GM23248 (cell line): ENCODE data around the gene MAP4K2. TPM values are rescaled to one million over a fixed set of nuclear protein-coding genes. Genes with fewer than 3 reads are reported as not detected.

Experiments
- DNase-seq: peaks from one replicate; pipeline ENCODE4 v3.0.0-alpha.2; 2015
- H2AFZ ChIP-seq: fragments of 200-600 bp; sonication (generic); 2 replicates; pipeline ENCODE4 v1.6.1; 2016; ENCODE audit warnings: antibody characterized with exemption
- H3F3A ChIP-seq: fragments of 200-600 bp; sonication (generic); 2 replicates; pipeline ENCODE4 v1.6.1; 2016; ENCODE audit warnings: mild to moderate bottlenecking, antibody characterized with exemption, mixed run types; ENCODE audit not compliant: insufficient read depth
- H3K27ac ChIP-seq: fragments of 200-600 bp; sonication (generic); 2 replicates; pipeline ENCODE4 v1.5.1; 2016; ENCODE audit warnings: mild to moderate bottlenecking
- H3K27me3 ChIP-seq: fragments of 200-600 bp; sonication (generic); replicated peaks from 2 replicates; pipeline ENCODE4 v1.6.1; 2016; ENCODE audit warnings: mild to moderate bottlenecking; ENCODE audit not compliant: insufficient read depth
- H3K36me3 ChIP-seq: fragments of 200-600 bp; sonication (generic); 2 replicates; pipeline ENCODE4 v1.6.1; 2016; ENCODE audit warnings: low read depth, mild to moderate bottlenecking
- H3K4me1 ChIP-seq: fragments of 200-600 bp; sonication (generic); 2 replicates; pipeline ENCODE4 v1.6.1; 2016; ENCODE audit warnings: mild to moderate bottlenecking; ENCODE audit not compliant: insufficient read depth
- H3K4me2 ChIP-seq: fragments of 200-600 bp; sonication (generic); one replicate; pipeline ENCODE4 v1.6.1; 2016; ENCODE audit warnings: mild to moderate bottlenecking; ENCODE audit not compliant: unreplicated experiment
- H3K4me3 ChIP-seq: fragments of 200-600 bp; sonication (generic); 2 replicates; pipeline ENCODE4 v1.5.1; 2016; ENCODE audit warnings: mild to moderate bottlenecking
- H3K79me2 ChIP-seq: fragments of 200-600 bp; sonication (generic); 2 replicates; pipeline ENCODE4 v1.6.1; 2016; ENCODE audit warnings: mild to moderate bottlenecking; ENCODE audit not compliant: insufficient read depth
- H3K9ac ChIP-seq: fragments of 200-600 bp; sonication (generic); 2 replicates; pipeline ENCODE4 v1.6.1; 2016; ENCODE audit warnings: mild to moderate bottlenecking
- H3K9me2 ChIP-seq: fragments of 200-600 bp; sonication (generic); 2 replicates; pipeline ENCODE4 v1.6.1; 2016; ENCODE audit warnings: mixed run types, mild to moderate bottlenecking, moderate library complexity; ENCODE audit not compliant: insufficient read depth
- H3K9me3 ChIP-seq: fragments of 200-600 bp; sonication (generic); one replicate; pipeline ENCODE4 v1.6.1; 2017; ENCODE audit warnings: low read depth
- H4K20me1 ChIP-seq: fragments of 200-600 bp; sonication (generic); 2 replicates; pipeline ENCODE4 v1.6.0; 2016; ENCODE audit not compliant: insufficient read depth
- EZH2 ChIP-seq: fragments of 200-600 bp; sonication (generic); IDR thresholded peaks from 2 replicates; pipeline ENCODE4 v1.6.1; 2018; ENCODE audit warnings: antibody characterized with exemption, mild to moderate bottlenecking; ENCODE audit not compliant: insufficient read depth, poor library complexity, severe bottlenecking
- EZH2phosphoT487 ChIP-seq: fragments of 200-600 bp; sonication (generic); IDR thresholded peaks from 2 replicates; pipeline ENCODE4 v1.6.1; 2018; ENCODE audit warnings: antibody characterized with exemption, moderate library complexity, mild to moderate bottlenecking, low read depth; ENCODE audit not compliant: insufficient read depth
- WGBS, 2 experiments: methylation state at CpG; one replicate each; pipeline ENCODE4 v1.1.6; 2015 to 2017; ENCODE audit warnings: low lambda C conversion rate in 2 of 2, low coverage in 1 of 2; ENCODE audit errors: missing lambda C conversion rate in 2 of 2; 5-methylcytosine and 5-hydroxymethylcytosine counted together
- in situ Hi-C: fragments of 300-500 bp; cut with MboI; formaldehyde crosslinking; loops from 2 replicates; pipeline ENCODE4 v1.15.0; 2020
- polyA plus RNA-seq: library from polyadenylated mRNA; unstranded; fragments of >200 nt; fragmentation: Nextera tagmentation; extraction: Ambion mirVana; gene quantifications from 2 replicates; pipeline ENCODE4 v1.2.1, GENCODE V29; 2016
- total RNA-seq: library from RNA; depleted of rRNA; stranded (reverse); fragments of >200 nt; shearing (Covaris generic); gene quantifications from 2 replicates; pipeline ENCODE4 v1.2.3, GENCODE V29; 2014

The MAP4K2 gene
- total and polyA plus RNA-seq, 2 experiments from 2014 or later = 6.2 to 18.2 TPM

DNA sequence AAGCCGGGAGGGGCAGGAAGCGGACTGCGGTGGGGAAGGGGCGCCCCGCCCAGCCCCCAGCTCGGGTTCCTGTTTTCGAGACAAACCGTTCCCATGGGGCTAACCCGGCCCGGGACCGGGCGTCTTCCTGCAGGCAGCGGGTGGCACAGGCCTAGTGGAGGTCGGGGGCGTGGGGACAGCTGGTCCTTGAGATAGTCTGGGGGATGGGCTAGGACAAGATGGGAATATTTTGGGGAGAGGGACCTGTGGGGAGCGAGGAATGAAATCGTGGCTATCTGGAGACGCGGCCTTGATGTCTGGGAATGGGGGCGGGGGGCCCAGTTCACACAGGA lies 57.9 kb downstream of the MAP4K2 start:
- in situ Hi-C loops = no loop called here
- Histone ChIP-seq H3K9me2 (no peaks in the 10 kb centered on the region), H3K27me3 (peaks cover 32% of the 10 kb centered on the region), H3K36me3 (no peaks in the 10 kb centered on the region), H3K9me3 (no peaks in the 10 kb centered on the region), H3K27ac (no peak overlapping the region), H3K4me1 (peaks cover 21% of the 10 kb centered on the region), H3K4me3 (no peak overlapping the region), H3K4me2 (peak overlapping the region; percentile 32), H2AFZ (peak overlapping the region; percentile 10; the same call in 1 of the 2 replicates), H3K9ac (no peak overlapping the region), H3F3A (peaks cover 19% of the 10 kb centered on the region), H4K20me1 (no peaks in the 10 kb centered on the region), H3K79me2 (no peaks in the 10 kb centered on the region)
- WGBS, 2 experiments = 2% methylated on average over 14 to 20 of the region's 20 CpGs
- TF ChIP-seq EZH2 (peak; percentile 94), EZH2phosphoT487 (0 out of 2 replicates have a peak, but pooled peaks have one; percentile 67)
- DNase-seq = no peak

DNA sequence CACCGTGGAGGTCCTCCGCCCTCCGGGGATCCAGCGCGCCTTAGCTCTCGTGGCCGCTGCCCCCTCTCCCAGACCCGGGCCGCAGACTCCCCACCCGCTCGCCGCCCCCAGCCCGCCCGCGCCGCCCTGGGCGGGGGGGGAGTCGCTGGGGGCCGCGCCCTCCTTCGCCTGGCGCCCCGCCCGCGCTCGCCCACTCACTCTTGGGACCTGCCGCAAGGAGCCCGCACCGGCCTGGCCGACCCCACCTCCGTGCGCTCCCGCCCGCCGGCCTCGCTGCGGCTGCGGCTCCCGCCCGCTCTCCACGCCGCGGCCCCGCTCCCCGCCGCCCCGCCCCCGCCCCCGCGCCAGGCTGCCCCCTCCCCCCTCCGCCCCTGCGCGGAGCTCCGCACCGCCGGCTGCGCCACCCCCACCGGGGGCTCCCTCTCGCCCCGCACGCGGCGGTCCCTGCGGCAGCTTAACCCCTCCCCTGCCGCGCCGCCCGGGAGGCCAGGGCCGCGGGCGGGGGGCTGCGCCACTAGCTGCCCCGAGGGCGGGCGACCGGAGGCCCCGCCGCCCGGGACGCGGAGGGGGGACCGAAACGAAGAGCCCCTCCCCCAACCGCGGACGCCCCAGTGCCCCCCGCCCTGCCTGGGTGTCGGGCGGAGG lies 58.3 kb downstream of the MAP4K2 start:
- peaks cover 21% of the 10 kb centered on the region for H3K4me1 ChIP-seq
- in situ Hi-C loops = no loop called here

DNA sequence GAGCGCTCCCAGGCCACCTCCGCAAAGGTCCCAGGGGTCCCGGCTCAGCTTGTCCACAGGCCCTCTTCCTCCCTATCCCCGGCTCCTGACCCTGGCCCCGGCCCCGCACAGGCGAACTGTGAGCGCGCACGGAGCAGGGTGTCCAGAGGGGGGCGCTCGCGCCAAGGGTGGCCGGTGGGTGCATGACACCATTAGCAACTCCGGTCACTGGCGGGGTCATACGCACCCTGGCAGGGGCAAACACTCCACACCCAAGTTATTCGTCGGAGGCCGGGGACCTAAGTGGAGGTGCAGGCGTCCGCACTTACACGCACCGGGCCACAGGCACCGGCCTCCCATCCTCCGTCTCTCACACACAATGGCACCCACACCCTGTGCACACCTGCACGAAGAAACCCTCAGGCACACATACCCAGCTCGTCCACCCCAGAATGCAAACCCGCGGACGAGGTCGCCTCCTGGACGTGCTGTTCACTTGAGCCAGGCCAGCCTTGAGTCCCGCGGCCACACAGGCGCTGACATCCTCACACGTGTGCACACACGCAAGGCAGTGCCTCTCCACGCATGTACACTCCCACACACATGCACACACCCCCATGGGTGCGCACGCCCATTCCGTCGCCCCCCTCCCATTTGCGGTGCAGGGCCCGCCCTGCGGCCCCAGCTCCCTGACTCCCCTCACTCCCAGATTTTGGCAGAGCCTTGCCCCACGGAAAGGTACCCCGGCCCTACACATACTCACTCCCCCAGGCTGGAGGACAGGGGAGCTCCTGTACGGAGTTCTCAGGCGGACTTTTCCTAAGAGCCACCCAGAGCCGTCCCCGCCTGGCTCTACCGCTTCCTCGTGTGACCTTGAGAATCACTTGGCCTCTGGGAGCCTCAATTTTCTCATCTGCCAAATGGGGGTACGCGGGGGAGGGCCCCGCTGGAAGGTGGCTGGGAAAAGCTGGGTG lies 59.1 kb downstream of the MAP4K2 start, which contains the start of gene RASGRP2:
Gene RASGRP2, minus strand, starts transcription at position 552 of the 953 bp plus-strand sequence. CDS start 1,276 bp downstream, outside the sequence.
- Histone ChIP-seq H3F3A (peaks cover 16% of the 10 kb centered on the region), H3K27ac (no peak within 1 kb of the TSS), H2AFZ (peak within 1 kb of the TSS; percentile 10; the same call in 1 of the 2 replicates), H3K79me2 (no peaks in the 10 kb centered on the region), H4K20me1 (no peaks in the 10 kb centered on the region), H3K9me2 (no peaks in the 10 kb centered on the region), H3K27me3 (peaks cover 35% of the 10 kb centered on the region), H3K4me2 (peak within 1 kb of the TSS; percentile 32), H3K4me1 (peaks cover 20% of the 10 kb centered on the region), H3K36me3 (no peaks in the 10 kb centered on the region), H3K9ac (no peak within 1 kb of the TSS), H3K4me3 (peak within 1 kb of the TSS; percentile 66; the same call in 1 of the 2 replicates), H3K9me3 (no peaks in the 10 kb centered on the region)
- in situ Hi-C loops = no loop called here
- WGBS, 2 experiments = 2% methylated on average over 51 to 57 of the region's 57 CpGs
- TF ChIP-seq EZH2phosphoT487 = peak; percentile 44; the same call in 1 of the 2 replicates
- TF ChIP-seq EZH2 = peak; percentile 92
- DNase-seq = peak; percentile 51

More for the DNA sequence above, 58.3 kb downstream of the MAP4K2 start:
- peaks cover 19% of the 10 kb centered on the region for H3F3A ChIP-seq
- no peak for DNase-seq
- H3K27ac ChIP-seq = no peak overlapping the region
- no peak overlapping the region for H3K9ac ChIP-seq
- H3K4me2 ChIP-seq = peak overlapping the region; percentile 32
- 0 to 2% methylated on average over 17 to 50 of the region's 89 CpGs for WGBS, 2 experiments
- TF ChIP-seq EZH2phosphoT487 (no peak), EZH2 (no peak)
- peak overlapping the region; percentile 10; the same call in 1 of the 2 replicates for H2AFZ ChIP-seq
- H4K20me1 ChIP-seq = no peaks in the 10 kb centered on the region
- H3K27me3 ChIP-seq = peaks cover 32% of the 10 kb centered on the region
- no peaks in the 10 kb centered on the region for H3K36me3 ChIP-seq
- H3K9me3 ChIP-seq = no peaks in the 10 kb centered on the region
- H3K9me2 ChIP-seq = no peaks in the 10 kb centered on the region
- H3K79me2 ChIP-seq = no peaks in the 10 kb centered on the region
- H3K4me3 ChIP-seq = no peak overlapping the region

DNA sequence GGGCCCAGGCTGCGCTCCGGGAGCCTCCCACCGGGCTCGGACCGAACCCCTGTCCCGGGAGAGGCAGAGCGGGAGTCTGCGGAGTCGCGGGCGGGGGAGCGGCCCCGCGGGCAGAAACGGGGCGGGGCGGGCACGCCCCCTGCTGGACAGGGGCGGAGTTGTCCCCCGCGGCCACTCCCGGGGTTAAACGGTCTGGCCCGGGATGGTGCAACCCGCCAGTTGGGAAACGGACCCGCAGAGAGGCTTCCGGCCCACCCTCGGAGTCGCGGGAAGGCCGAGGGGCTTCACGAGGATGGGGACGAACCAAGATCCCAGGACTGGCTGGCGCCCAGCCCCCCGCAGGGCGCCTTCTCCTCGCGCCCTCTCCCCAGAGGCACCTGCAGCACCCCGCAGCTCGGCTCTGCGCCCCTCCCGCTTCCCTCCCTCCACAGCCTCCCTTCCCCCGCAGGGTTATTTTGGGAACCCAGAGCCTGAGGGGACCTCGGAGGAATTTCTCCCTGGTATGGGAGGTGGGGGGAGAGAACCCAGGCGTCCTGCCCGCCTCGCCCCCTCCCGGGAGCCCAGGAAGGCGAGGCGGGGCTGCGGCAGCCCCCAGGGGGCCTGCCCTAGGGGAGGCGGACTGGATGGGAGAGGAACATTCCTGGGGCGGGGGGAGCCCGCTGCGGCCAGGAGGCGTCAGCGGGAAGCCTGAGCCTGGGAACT lies 60.0 kb downstream of the MAP4K2 start:
- Histone ChIP-seq H3F3A (peaks cover 8% of the 10 kb centered on the region), H3K4me2 (peak overlapping the region; percentile 76), H3K9ac (no peak overlapping the region), H3K27me3 (peaks cover 43% of the 10 kb centered on the region), H2AFZ (peak overlapping the region; percentile 82), H3K4me1 (peaks cover 13% of the 10 kb centered on the region), H3K27ac (no peak overlapping the region), H3K4me3 (peak overlapping the region; percentile 66), H4K20me1 (no peaks in the 10 kb centered on the region), H3K79me2 (no peaks in the 10 kb centered on the region), H3K9me2 (no peaks in the 10 kb centered on the region), H3K36me3 (no peaks in the 10 kb centered on the region), H3K9me3 (no peaks in the 10 kb centered on the region)
- TF ChIP-seq EZH2phosphoT487 (no peak), EZH2 (no peak)
- WGBS, 2 experiments = 1 to 4% methylated on average over 29 to 32 of the region's 58 CpGs
- peak; percentile 64 for DNase-seq
- in situ Hi-C loops = no loop called here
